GM12865 (cell line): ENCODE data around the gene SLC4A11.

ENCODE experiments used
- DNase-seq: peaks from one replicate; pipeline ENCODE4 v3.0.0; 2010; ENCODE audit warnings: low read depth
- H3K4me3 ChIP-seq: 2 replicates; pipeline ENCODE4 v1.5.1; 2011; ENCODE audit warnings: mild to moderate bottlenecking, low read depth, low read length, control low read depth
- TF ChIP-seq, protein P1 (sequence below): IDR thresholded peaks from 2 replicates; pipeline ENCODE4 v1.5.1; 2011; ENCODE audit warnings: low read length, control low read depth, low read depth, inconsistent platforms; ENCODE audit not compliant: insufficient read depth; ENCODE audit errors: missing control alignments

The SLC4A11 gene

DNA sequence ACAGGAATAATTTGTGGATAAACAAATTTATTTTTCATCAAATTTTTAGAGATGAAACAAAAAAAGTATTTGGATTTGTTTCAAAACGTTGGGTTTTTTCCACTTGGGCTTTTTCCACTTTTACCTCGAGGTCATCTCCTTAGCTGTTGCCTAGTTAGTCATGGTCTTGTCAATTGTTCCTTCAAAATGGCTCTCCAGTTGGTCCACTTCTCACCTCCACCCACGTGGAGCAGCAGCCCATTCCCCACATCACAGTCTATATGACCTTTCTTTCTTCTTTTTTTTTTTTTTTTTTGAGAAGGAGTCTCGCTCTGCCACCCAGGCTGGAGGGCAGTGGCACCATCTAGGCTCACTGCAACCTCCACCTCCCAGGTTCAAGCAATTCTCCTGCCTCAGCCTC is 6.7 kb upstream of the SLC4A11 start:
- H3K4me3 ChIP-seq: no peak overlapping the region
- DNase-seq: no peak
- TF ChIP-seq, protein P1, sequence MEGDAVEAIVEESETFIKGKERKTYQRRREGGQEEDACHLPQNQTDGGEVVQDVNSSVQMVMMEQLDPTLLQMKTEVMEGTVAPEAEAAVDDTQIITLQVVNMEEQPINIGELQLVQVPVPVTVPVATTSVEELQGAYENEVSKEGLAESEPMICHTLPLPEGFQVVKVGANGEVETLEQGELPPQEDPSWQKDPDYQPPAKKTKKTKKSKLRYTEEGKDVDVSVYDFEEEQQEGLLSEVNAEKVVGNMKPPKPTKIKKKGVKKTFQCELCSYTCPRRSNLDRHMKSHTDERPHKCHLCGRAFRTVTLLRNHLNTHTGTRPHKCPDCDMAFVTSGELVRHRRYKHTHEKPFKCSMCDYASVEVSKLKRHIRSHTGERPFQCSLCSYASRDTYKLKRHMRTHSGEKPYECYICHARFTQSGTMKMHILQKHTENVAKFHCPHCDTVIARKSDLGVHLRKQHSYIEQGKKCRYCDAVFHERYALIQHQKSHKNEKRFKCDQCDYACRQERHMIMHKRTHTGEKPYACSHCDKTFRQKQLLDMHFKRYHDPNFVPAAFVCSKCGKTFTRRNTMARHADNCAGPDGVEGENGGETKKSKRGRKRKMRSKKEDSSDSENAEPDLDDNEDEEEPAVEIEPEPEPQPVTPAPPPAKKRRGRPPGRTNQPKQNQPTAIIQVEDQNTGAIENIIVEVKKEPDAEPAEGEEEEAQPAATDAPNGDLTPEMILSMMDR: no peak

DNA sequence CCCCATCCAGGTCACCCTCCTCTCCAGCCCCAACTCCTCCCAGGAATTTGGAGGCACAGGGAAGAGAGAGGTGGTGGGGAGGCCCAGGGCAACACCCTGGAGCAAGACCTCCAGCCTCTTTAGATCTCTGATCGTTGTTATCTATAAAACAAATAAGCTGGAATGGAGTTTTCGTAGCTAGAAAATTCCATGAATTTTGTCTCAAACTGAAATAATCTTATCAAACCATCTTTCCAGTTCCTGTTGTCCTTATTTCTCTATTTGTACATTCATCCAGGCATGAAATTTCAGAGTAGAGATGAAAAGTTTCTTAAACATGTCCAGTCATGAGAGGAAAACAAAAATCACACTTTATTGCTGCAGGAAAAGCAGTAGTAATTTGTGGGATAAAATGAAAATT is 6.2 kb upstream of the SLC4A11 start:
- TF ChIP-seq, protein P1: no peak
- no peak overlapping the region for H3K4me3 ChIP-seq
- DNase-seq: no peak

DNA sequence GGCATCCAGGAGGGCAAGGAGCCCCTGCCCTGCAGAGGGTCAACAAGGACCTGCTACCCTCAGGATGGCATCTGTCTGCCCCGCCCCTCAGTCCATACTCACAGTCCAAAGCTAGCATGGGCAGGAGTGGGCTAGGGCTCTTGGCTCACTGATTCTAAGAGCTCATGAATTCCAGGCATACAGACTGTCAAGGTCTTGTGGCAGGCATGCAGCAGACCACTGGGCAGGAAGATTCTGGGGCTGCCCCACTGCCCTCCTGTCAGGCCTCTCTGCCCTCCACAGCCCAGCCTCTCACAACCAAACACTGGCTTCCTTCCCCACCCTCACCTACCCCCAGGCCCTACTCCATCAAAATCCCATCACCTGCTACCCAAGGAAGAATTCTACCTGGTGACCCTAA is 5.6 kb upstream of the SLC4A11 start:
- no peak overlapping the region for H3K4me3 ChIP-seq
- no peak for DNase-seq
- TF ChIP-seq, protein P1: no peak

DNA sequence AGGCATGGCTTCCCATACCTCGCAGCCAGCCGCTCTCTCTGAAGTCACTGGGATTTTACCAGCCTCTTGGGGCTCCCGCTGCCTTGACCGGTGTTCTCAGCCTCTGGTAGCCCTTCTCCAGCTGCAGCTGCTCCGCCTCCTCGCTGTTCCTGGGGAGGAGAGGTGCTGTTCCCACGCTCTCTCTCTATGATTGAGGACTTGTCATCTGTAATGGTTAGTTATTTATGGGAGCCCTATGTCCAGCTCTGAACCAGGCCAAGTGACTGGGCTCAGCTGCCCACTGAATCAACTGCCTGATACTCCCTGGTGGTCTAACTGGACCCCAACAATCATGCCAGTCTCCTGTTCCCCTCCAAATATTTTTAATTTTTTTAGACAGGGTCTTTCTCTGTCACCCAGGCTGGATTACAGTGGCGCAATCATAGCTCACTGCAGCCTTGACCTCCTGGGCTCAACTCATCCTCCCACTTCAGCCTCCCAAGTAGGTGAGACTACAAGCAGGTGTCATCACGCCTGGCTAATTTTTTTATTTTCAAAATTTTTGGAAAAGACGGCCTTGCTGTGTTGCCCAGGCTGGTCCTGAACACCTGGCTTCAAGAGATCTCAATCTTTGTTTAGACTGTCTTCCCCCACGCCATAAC is 4.8 kb upstream of the SLC4A11 start:
- TF ChIP-seq, protein P1: no peak
- H3K4me3 ChIP-seq: no peak overlapping the region
- no peak for DNase-seq

DNA sequence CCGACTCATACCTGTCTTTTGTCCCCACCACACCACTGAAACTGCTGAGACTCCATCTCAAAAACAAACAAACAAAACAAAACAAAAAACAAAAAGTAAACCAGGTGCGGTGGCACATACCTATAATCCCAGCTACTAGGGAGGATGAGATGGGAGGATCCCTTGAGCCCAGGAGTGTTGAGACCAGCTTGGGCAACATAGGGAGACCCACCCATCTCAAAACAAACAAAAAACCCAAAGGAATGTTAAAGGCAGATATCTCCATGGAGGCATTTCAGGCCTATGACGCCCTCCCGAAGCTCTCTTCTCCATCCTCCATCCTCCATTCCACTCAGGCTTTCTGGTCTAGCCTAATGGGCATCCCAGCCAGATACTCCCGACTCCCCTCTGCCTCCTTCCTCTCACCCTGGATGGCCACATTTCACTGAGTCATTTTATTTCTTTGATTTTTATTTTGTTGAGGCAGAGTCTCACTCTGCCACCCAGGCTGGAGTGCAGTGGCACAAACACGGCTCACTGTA is 3.2 kb upstream of the SLC4A11 start:
- H3K4me3 ChIP-seq: no peak overlapping the region
- TF ChIP-seq, protein P1: no peak
- no peak for DNase-seq

DNA sequence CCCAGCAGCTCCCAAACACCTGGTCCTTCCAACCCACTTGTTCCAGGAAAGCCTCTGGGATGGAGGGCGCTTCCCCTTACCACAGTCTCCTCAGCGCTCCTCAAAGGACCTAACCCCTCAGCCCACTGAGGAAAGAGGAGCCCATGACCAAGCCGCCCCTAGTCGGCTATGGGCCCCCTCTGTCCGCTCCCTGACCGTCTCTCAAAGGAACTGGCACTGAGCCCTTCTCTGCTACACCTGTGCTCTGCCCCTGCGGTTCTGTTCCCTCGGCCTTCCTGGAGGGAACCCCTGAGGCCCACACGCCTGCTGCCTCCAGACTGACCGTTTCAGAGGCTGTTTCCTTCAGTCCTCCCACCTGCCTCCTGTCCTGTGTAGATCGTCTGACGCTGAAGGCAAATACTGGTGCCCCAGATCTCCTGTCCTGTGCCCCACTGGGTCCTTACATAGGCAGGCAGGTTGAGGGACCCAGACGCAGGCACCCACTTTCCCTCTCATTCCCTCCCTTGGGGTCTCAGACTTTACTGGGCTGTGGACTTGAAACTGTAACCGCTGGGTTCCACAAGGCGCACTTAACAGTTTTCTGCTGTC is 1.9 kb upstream of the SLC4A11 start:
- DNase-seq: no peak
- no peak overlapping the region for H3K4me3 ChIP-seq
- TF ChIP-seq, protein P1: no peak
